Adrenal gland (tissue), 12 donors: Measurements from ENCODE around the gene AFF1. TPM values are rescaled to one million over a fixed set of nuclear protein-coding genes. Genes with fewer than 3 reads are reported as not detected.
A peak's percentile ranks its signal among the peaks of the same experiment; 100 is the strongest.

Source experiments
- DNase-seq, 7 donors: peaks; one replicate each; pipeline ENCODE4 v3.0.0-alpha.2; 2019 to 2020
- H3K27ac ChIP-seq, 5 donors: fragments of 200-600 bp; sonication (generic) in 4 of 5; 1 replicate in 3 of 5; 2 replicates in 2 of 5; pipeline versions ENCODE4 v1.5.1 to v1.8.0; 2016 to 2020; ENCODE audit warnings: mild to moderate bottlenecking in 1 of 5
- H3K27me3 ChIP-seq: fragments of 200-600 bp; 2 replicates; pipeline ENCODE4 v1.8.0; 2021
- H3K36me3 ChIP-seq, 2 donors: fragments of 200-600 bp; replicated peaks in 1 of 2; 1 replicate in 1 of 2; 2 replicates in 1 of 2; pipeline versions ENCODE4 v1.5.1 to v1.8.0; 2018 to 2022
- H3K4me1 ChIP-seq, 2 donors: fragments of 200-600 bp; replicated peaks in 1 of 2; 1 replicate in 1 of 2; 2 replicates in 1 of 2; pipeline versions ENCODE4 v1.5.1 to v1.8.0; 2018 to 2021
- H3K4me3 ChIP-seq, 4 donors: fragments of 200-600 bp; sonication (generic) in 3 of 4; one replicate each; pipeline ENCODE4 v1.5.1; 2016 to 2018
- H3K9me3 ChIP-seq, 3 donors: fragments of 200-600 bp; sonication (generic) in 1 of 3; replicated peaks in 1 of 3; 1 replicate in 2 of 3; 2 replicates in 1 of 3; pipeline versions ENCODE4 v1.5.1 to v1.8.0; 2016 to 2021
- POLR2A ChIP-seq, 2 donors: fragments of 450-650 bp; IDR thresholded peaks; one replicate each; pipeline ENCODE4 v1.6.1; 2017; ENCODE audit warnings: antibody characterized with exemption in 2 of 2, mild to moderate bottlenecking in 2 of 2, moderate library complexity in 1 of 2
- WGBS, 4 donors: extraction: QIAGEN DNeasy Blood & Tissue Kit in 2 of 4; methylation state at CpG; one replicate each; pipeline versions ENCODE4 v1.1.5 to v1.1.7; 2013 to 2017; 5-methylcytosine and 5-hydroxymethylcytosine counted together
- intact Hi-C, 2 donors: fragments of 100-400 bp; cut with DNase I; formaldehyde crosslinking; loops; one replicate each; pipeline versions ENCODE4 v1.14.1 to v1.15.0; 2022 to 2023
- polyA plus RNA-seq, 3 donors: library from polyadenylated mRNA; stranded (reverse); fragments of 200-250 nt in 2 of 3; fragments of 350-450 nt in 1 of 3; fragmentation: Illumina TruSeq in 1 of 3; extraction: RNeasy Lipid Tissue Mini Kit (QIAGEN cat#74804) in 1 of 3; gene quantifications; one replicate each; pipeline ENCODE4 v1.2.3, GENCODE V29; 2013 to 2014
- total RNA-seq, 9 donors: library from RNA; depleted of rRNA in 4 of 9; stranded (reverse); fragments of >200 nt in 4 of 9; fragments of 120-200 nt in 1 of 9; fragmentation: NEBNext Ultra II Directional in 1 of 9; extraction: Animal tissue kit (Norgen Biotek cat#: 25700) in 1 of 9; gene quantifications; one replicate each; pipeline versions ENCODE4 v1.1.0 to v1.2.4, GENCODE V29; 2013 to 2023
- TF ChIP-seq, protein P1 (sequence below), 6 experiments: fragments of 450-650 bp in 4 of 6; fragments of 200-600 bp in 2 of 6; sonication (generic) in 1 of 6; IDR thresholded peaks; 1 replicate in 5 of 6; 2 replicates in 1 of 6; pipeline versions ENCODE4 v1.5.1 to v1.8.0; 2016 to 2021; ENCODE audit warnings: antibody characterized with exemption in 6 of 6, mild to moderate bottlenecking in 2 of 6, moderate library complexity in 1 of 6
- donor health status: healthy with polysubstance abuse.
- donor health status: Bipolar disorder and iron deficiency.
- donor health status: DM: yes; HTN: yes; CAD: no.
- donor health status: DM: no; HTN: no; CAD: no.
- donor health status: DM: no; HTN: no; CAD: no.
- donor health status: DM: yes; HTN: yes; CAD: no.

The AFF1 gene
- total and polyA plus RNA-seq, 12 donors, result 9.9 to 109 (median 52.3) TPM

DNA sequence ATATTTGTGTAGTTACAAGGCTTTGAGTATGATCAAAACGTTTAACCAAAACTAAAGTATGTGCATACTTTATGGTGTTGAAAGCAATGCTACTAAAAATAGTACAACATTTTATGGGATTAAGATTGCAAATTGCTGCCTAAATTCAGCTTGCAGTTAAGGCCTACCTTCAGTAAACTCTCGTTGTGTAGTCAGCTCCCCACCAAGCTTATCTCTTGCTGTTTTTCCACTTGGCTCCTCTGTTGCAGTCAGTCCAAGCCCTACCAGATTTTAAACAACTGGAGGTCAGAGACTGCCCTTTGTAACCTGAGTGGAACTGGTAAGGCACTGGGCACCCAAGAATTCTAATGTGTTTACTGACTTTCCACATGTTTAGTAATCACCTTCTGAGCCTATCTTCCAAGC lies 25.7 kb downstream of the AFF1 start:
- Histone ChIP-seq H3K9me3 (no peaks in the 10 kb centered on the region), H3K27ac (peak overlapping the region in 2 of 5 donors; percentile 20 to 36), H3K36me3 (no peaks in the 10 kb centered on the region), H3K4me1 (peaks cover 18 to 41% of the 10 kb centered on the region in 2 donors), H3K27me3 (no peaks in the 10 kb centered on the region), H3K4me3 (no peak overlapping the region)
- intact Hi-C loops, result no loop called here
- 28 to 44% (median 35%) methylated on average over 2 of the region's 2 CpGs for WGBS, 4 donors
- TF ChIP-seq, protein P1, sequence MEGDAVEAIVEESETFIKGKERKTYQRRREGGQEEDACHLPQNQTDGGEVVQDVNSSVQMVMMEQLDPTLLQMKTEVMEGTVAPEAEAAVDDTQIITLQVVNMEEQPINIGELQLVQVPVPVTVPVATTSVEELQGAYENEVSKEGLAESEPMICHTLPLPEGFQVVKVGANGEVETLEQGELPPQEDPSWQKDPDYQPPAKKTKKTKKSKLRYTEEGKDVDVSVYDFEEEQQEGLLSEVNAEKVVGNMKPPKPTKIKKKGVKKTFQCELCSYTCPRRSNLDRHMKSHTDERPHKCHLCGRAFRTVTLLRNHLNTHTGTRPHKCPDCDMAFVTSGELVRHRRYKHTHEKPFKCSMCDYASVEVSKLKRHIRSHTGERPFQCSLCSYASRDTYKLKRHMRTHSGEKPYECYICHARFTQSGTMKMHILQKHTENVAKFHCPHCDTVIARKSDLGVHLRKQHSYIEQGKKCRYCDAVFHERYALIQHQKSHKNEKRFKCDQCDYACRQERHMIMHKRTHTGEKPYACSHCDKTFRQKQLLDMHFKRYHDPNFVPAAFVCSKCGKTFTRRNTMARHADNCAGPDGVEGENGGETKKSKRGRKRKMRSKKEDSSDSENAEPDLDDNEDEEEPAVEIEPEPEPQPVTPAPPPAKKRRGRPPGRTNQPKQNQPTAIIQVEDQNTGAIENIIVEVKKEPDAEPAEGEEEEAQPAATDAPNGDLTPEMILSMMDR (IDR thresholded peaks at IDR 0.05), result no peak
- no peak for TF ChIP-seq POLR2A (IDR thresholded peaks at IDR 0.05)
- DNase-seq, result peak in 1 of 7 donors; percentile 48

DNA sequence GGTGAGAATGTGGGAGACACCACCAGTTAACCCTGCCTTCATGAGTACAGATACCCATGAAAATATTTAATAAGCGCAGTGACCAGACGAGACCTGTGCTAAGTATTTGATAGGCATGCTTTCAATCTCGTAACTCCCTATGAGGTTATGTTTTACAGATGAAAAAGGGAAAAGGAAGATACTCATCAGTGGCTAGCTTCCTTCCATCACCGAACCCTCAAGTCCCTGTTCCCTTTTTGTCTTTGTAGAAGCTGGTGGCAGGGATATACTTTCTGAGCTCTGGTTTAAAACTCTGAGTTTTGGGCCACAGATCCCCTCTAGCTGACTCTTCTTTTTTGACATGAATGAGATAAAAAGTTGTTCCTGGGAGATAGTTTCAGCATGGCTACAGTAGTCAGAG lies 26.3 kb downstream of the AFF1 start:
- Histone ChIP-seq H3K9me3 (no peaks in the 10 kb centered on the region), H3K27ac (peak overlapping the region in 2 of 5 donors; percentile 20 to 36), H3K4me1 (peaks cover 18 to 43% of the 10 kb centered on the region in 2 donors), H3K4me3 (no peak overlapping the region), H3K36me3 (no peaks in the 10 kb centered on the region), H3K27me3 (no peaks in the 10 kb centered on the region)
- DNase-seq, result no peak
- WGBS, 4 donors, result 76 to 91% (median 87%) methylated on average over 4 of the region's 4 CpGs
- intact Hi-C loops, result no loop called here
- TF ChIP-seq, protein P1 (IDR thresholded peaks at IDR 0.05), result no peak
- TF ChIP-seq POLR2A (IDR thresholded peaks at IDR 0.05), result no peak

DNA sequence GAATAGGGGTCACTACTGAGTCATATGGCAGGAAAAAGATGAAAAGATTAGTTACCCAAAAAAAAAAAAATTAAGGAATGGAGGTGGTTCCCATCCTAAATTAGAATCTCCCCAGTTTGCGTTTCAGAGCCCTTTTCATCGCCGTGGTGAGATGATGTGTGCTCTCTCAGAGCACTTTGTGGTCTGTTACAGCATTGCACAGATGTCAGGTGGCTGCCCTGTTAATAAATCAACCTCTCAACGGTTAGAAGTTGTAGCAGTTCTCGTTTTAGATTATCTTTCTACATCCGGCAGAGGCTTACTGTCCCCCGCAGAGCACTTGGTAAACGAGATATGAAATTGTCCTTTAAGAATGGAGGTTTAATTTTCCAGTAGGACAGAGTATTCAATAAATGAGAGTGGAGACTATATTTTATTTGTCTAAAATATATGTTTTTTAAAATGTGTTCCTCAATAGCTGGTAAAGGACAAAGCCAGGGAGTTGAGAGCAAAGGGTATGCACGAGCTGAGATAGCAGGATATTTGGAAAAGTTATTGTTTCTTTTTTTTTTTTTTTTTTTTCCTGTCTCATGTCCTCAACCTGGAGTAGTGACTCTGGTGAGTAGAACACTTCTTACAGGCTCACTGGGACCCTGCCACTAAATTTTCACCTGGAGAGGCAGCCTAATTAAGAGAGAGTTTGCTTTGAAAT lies 26.9 kb downstream of the AFF1 start:
- no peaks in the 10 kb centered on the region for H3K27me3 ChIP-seq
- no peak overlapping the region for H3K27ac ChIP-seq
- TF ChIP-seq, protein P1 (IDR thresholded peaks at IDR 0.05), result no peak
- TF ChIP-seq POLR2A (IDR thresholded peaks at IDR 0.05), result no peak
- DNase-seq, result no peak
- 48 to 71% (median 56%) methylated on average over 9 of the region's 9 CpGs for WGBS, 4 donors
- no peak overlapping the region for H3K4me3 ChIP-seq
- peaks cover 18 to 40% of the 10 kb centered on the region in 2 donors for H3K4me1 ChIP-seq
- H3K36me3 ChIP-seq, result no peaks in the 10 kb centered on the region
- intact Hi-C loops, result no loop called here
- no peaks in the 10 kb centered on the region for H3K9me3 ChIP-seq

DNA sequence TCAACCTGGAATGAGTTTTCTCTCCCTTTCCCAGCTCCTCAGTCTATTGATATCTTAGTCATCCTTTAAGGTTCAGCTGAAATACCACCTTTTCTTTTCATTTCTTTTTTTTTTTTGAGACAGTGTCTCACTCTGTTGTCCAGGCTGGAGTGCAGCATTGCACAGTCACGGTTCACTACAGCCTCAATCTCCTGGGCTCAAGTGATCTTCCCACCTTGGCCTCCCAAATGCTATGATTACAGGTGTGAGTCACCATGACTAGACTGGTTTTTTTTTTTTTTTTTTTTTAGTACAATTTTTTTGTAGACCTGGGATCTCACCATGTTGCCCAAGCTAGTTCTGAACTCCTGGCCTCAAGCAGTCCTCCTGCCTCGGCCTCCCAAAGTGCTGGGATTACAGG lies 28.9 kb downstream of the AFF1 start:
- Histone ChIP-seq H3K36me3 (no peaks in the 10 kb centered on the region), H3K27me3 (no peaks in the 10 kb centered on the region), H3K4me1 (peaks cover 15 to 41% of the 10 kb centered on the region in 2 donors), H3K4me3 (no peak overlapping the region), H3K27ac (no peak overlapping the region), H3K9me3 (no peaks in the 10 kb centered on the region)
- intact Hi-C loops, result no loop called here
- DNase-seq, result peak in 2 of 7 donors; percentile 15 to 44
- 78 to 97% (median 87%) methylated on average over 2 of the region's 2 CpGs for WGBS, 4 donors
- TF ChIP-seq, protein P1 (IDR thresholded peaks at IDR 0.05), result no peak
- no peak for TF ChIP-seq POLR2A (IDR thresholded peaks at IDR 0.05)
